Activated CD8-positive, alpha-beta memory T cell treated with anti-CD3 and anti-CD28 coated beads for 36 hours (primary cell): Measurements from ENCODE around the gene RASSF5. TPM values are rescaled to one million over a fixed set of nuclear protein-coding genes. Genes with fewer than 3 reads are reported as not detected.

Source experiments
- CTCF ChIA-PET: fragments of 350-600 bp; sonication (Branson Sonifier 250); formaldehyde crosslinking; loops from one replicate; lab custom pipeline; 2021; ENCODE audit warnings: antibody characterized with exemption; lab: Charles Lee
- POLR2A ChIA-PET: fragments of 350-600 bp; sonication (Branson Sonifier 250); formaldehyde crosslinking; loops from one replicate; lab custom pipeline; 2021; ENCODE audit warnings: antibody characterized with exemption; lab: Charles Lee
- total RNA-seq, 2 experiments: library from RNA; stranded (reverse); gene quantifications; one replicate each; pipeline ENCODE4 v1.2.3, GENCODE V29; 2021

RASSF5 gene
- total RNA-seq, 2 experiments from 2014 or later: 198 to 199 TPM

DNA sequence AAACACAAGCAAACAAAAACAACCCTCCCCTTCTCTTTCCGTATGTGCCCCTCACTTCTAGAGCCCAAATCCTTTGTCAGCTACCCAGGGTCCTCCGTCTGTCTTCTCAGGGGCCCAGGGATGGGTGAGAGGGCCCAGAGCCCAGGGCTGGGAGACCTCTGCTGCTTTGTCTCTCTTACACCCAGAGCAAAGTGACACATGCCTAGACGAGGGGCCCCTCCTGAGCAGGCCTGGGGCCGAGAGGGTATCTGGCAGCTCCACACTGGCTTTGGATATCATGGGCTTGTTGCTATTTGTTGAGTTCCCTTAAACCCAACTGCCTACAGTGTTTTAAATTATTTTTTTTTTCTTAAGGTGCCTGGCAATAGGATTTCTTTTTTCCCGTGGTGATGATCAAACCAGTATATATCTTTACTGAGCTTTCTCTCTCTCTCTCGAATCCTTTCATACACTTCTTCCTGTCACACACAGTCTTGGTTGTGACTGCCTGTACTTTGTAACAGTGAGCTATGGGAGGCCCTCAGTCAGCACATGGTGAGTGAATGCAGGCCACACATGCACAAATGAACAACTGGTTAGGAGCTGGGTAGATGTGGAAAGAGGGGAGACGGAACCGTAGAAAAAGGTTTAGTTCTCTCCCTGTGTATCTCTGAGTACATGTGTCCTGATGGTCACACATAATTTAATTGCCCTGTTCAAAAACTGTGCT lies 14.5 kb downstream of the RASSF5 start:
- POLR2A ChIA-PET: no interaction called here
- CTCF ChIA-PET: interaction anchor here (1.1 kb wide), 1 partner anchor 142 kb away, joined by 3 read pairs; no protein-coding TSS in a partner anchor

DNA sequence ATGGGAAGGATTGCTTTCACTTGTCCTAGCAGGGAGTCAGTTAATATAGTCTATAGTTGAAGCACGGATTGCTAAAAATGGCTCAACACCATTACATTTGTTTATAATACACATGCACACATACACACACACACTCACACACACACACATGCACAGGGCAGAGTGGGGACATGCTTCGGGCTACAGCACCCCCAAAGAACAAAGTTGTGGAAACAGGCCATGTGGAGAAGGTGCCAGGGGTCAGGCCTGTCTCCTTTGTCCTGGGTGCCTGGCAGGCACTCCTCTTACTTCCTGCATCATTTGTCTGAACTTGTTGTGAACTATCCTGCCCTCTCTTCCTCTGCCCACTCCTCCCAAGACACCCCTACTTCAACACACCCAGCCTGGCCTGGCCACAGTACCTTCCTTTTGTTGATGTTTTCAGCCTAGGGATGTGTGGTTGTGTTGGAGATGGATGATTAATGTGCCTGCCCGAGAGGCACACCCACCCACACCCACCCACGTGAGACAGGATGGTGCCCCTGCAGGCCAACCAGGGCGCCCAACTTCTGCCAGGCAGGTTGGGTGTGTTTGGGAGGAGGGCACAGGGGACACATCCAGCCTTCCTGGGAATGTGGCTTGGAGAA lies 17.5 kb downstream of the RASSF5 start:
- ChIA-PET POLR2A (no interaction called here), CTCF (no interaction called here)

DNA sequence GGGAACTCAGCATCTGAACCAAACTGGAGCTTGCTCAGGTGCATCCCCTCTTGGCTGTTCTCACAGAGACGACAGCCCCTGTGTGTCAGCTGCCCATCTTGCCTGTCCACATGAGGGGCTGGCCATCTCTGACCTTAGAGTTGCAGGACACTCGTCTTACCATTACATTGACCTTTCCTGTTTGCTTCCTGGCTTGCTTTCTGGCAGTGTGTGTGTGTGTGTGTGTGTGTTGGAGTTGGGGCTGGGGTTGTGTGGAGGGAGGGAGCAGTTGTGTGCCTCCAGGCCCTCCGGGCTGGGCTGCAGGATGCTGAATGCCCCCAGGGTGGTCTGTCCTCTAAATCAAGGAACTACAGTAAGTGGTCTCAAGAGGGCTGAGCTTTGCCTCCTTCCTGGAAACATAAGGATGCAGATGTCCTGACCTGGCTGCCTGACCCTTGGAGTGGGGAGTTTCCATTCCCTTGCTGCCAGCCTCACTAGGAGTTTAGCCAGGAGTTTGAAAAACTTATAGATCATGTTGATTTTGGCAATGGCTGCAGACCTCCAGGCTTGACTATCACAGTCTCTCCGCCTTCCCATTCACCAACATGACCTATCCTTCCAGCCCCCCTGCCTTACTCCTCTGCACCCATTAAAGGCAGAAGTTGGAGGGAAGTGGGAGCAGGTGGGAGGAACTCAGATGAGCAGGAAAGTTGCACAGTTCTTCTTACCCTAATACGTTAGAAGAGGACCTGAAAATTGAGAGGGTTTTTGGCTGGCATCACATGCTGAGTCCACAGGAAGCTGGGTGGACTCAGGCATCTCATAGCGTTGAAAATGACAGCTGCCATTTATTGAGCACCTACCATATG lies 19.0 kb downstream of the RASSF5 start:
- CTCF ChIA-PET: no interaction called here
- POLR2A ChIA-PET: no interaction called here

DNA sequence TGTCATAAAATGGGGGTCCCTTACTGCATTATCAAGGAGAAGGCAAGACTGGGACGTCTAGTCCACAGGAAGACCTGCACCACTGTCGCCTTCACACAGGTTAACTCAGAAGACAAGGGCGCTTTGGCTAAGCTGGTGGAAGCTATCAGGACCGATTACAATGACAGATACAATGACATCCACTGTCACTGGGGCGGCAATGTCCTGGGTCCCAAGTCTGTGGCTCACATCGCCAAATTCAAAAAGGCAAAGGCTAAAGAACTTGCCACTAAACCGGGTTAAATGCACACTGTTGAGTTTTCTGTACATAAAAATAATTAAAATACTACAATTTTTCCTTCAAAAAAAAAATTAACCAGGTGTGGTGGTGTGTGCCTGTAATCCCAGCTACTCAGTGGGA lies 22.1 kb downstream of the RASSF5 start:
- ChIA-PET CTCF (interaction anchor here (0.6 to 1.3 kb wide), 2 partner anchors 16 to 35 kb away, joined by 4 read pairs; no protein-coding TSS in a partner anchor), POLR2A (no interaction called here)

DNA sequence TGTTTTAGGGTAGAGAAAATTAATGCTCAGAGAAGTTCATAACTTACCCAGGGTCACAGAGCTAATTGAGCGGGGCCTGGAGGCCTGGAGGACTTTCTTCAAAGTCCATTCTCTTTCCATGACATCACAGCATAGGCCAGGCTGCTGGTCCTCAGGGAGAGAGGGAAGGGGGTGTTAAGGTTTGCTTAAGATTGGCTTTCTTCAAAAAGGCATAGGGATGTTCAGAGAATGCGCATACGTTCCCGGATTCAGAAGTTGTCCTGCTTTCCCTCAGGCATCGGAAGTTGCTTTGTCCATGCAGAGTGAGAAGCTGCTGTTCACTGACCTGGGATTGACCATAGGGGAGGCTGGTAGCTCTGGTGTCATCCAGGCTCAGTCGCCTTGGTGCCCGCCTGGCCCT lies 25.0 kb downstream of the RASSF5 start:
- CTCF ChIA-PET: interaction anchor here (0.9 kb wide), 1 partner anchor 12 kb away, joined by 3 read pairs; no protein-coding TSS in a partner anchor
- POLR2A ChIA-PET: no interaction called here

DNA sequence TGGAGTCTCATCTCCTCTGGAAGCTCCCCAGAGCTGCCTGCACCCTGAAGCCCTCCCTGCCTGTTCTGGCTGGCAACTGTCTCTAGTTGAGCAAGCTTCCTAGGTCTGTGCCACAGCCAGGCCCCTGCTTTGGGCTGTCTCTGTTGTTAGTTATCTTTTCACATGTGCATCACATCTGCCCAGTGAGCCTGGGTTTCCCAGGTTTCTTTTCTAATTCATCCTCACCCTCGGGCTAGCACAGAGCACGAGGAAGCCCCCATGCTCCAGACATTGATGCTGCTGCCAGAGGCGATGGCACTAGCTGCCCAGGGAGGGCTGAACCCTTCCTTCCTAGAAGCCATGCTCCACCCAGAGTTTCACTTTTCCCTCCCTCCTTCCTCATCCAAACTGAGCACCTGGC lies 27.2 kb downstream of the RASSF5 start:
- CTCF ChIA-PET: interaction anchor here (3.0 kb wide), 1 partner anchor 10 kb away, joined by 11 read pairs; no protein-coding TSS in a partner anchor
- POLR2A ChIA-PET: no interaction called here

DNA sequence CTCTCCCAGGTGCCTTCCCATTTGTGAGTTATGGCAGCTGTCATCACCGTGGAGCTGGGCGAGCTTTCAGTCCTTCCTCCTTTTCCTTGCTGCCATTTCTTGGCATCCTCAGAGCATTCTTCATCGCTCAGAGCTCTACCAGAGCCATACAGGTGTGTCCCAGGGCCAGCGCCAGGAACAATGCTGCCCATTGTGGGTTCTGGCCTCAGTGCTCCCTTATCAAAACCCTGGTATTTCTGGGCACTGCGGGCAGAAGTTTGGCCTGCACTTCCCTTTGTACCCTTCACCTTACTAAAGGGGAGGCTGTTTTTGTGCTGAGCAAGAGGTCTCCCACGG lies 28.5 kb downstream of the RASSF5 start:
- POLR2A ChIA-PET: no interaction called here
- CTCF ChIA-PET: interaction anchor here (0.9 to 3.0 kb wide), 3 partner anchors 9 to 56 kb away, joined by 3 to 11 read pairs (median 3); no protein-coding TSS in a partner anchor

DNA sequence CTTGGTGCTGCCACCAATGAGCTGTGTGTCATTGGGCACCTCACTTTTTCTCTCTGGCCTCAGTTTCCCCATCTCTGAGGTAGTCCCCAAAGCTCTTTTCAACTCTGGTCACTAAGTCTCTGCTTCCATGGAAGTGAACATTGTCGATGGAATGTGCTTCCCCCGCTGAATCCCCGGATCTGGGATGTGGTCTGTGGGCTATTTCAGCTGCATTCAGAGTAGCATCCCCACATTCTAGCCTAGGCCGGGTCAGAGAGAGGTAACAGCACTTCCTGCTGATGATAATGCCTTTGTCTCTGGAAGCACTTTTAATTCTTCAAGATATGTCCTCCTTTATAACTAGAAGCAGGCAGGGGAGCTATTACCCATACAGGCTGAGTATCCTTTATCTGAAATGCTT lies 29.8 kb downstream of the RASSF5 start:
- ChIA-PET POLR2A (no interaction called here), CTCF (interaction anchor here (0.9 to 1.6 kb wide), 2 partner anchors 55 to 57 kb away, joined by 3 to 5 read pairs; no protein-coding TSS in a partner anchor)

DNA sequence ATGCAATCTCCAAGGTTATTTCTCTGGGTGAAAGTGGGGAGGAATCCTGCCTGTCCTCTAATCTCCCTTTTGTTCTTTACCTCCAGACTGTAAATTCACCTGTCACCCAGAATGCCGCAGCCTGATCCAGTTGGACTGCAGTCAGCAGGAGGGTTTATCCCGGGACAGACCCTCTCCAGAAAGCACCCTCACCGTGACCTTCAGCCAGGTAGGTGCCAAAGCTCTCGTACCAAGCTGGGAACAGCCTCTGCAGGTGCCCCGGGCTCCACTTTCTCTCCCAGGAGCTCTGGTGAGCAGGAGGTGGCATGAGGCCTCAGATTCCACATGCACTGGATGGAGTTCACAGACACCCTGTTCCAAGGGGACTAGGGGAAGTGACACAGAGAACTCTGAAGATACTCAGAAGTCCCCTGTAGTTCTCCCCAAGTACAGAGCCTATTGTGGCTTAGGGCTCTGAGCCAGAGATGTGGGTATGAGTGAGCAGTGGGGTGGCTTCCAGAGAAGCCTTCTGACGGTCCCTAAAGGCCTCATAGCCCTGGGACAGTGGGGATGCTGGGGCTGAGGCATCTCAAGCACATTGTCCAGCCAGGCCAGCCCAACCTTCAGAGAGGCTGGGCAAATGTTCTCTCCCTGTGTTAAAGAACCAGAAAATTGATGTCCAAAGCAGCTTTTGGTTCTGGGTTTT lies 30.9 kb downstream of the RASSF5 start:
- ChIA-PET CTCF (interaction anchor here (1.7 kb wide), 1 partner anchor 45 kb away, joined by 4 read pairs; no protein-coding TSS in a partner anchor), POLR2A (no interaction called here)

DNA sequence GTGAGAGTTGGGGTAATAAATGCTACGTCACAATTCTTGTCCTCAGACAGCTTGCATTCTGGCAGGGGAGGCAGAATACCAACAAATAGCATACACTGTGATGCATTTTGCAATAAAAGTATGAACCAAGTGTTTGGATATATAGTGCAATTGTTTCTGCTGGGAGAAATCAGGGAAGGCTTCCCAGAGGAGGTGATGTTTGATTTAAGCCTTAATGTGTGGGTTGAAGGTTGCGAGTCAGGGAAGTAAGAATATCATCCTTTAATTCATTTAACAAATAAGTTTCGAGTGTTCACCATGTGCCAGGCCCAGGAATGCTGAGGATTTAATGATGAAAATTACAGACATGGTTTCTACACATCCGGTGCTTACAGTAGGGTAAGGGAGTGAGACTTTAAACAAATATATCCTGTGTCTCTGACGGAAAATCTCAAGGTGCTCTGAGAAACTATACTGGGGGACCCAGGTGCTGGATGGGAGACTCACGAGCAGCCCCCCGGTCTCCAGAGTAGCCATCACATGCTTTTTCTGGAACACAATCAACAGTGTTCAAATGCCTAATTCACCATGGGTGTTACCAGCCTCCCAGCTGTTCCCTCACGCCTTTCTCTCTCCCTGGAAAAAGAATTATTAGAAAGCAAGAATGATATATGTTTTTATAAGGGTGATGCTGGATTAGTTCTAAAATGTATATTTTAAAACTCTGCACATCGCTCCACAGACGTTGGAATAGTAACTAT lies 31.7 kb downstream of the RASSF5 start:
- CTCF ChIA-PET: interaction anchor here (1.7 to 2.4 kb wide), 2 partner anchors 17 to 44 kb away, joined by 4 to 8 read pairs; no protein-coding TSS in a partner anchor
- POLR2A ChIA-PET: no interaction called here

DNA sequence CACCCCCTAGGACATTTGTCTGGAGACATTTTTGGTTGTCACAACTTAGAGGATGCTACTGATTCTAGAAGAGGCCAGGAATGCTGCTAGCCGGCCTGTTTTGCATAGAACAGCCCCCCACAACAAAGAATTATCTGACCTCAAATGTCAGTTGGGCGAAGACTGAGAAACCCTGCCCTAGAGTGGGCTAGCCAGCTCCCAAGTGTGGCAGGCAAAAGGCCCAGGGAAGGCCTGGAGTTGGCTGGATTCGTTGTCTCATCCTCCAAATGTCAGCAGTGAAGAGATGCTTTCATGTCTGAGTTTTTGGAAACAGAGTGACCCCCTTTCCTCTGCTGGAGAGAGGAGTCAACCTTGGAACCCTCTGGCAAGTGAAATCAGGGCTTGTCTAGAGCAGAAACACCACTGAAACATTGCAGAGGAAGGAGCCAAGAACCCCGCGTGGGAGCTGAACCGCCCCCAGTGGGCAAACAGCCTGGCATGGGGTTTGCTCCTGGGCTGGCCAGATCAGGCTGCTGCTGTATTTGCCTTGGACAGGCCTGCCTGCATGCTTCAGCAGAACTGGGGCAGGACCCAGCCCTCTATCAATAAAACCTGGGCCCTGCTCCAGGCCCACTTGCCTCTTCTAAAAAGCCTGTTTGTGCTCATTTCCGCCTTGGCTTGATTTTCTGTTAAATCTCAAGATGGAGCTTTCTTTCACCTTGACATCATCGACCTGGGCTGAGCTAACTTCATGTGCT lies 32.9 kb downstream of the RASSF5 start:
- POLR2A ChIA-PET: no interaction called here
- CTCF ChIA-PET: interaction anchor here (1.1 to 2.4 kb wide), 4 partner anchors 16 to 124 kb away, joined by 3 to 8 read pairs (median 4); no protein-coding TSS in a partner anchor

DNA sequence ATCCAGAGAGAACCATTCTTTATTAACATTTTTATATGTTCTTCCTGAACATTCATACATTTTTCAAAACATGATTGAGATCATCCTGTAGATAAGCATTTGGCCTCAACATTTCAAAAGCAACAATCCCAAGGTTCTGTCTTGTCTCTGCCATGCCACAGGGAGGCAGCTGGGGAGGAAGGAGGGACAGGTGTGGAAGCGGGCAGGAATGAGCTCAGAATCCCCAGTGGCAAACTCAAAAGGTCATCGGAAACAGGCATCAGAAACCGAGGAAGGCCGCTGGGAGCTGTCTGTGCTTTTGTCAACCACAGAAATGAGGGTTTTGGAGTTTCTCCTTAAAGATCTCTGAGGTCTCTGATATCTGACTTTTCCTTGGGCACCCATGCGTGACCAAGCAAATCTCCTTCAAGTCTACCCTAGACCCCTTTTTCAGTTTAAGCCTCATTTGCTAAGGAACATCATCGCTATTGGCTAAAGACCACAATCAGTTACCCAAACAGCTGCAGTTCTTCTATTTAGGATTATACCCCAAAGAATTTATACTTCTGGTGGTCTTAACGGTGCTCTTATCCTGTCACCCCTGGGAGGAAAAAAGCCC lies 34.0 kb downstream of the RASSF5 start:
- ChIA-PET CTCF (interaction anchor here (1.1 to 2.8 kb wide), 6 partner anchors 10 to 123 kb away, joined by 3 to 8 read pairs (median 5); no protein-coding TSS in a partner anchor), POLR2A (no interaction called here)

DNA sequence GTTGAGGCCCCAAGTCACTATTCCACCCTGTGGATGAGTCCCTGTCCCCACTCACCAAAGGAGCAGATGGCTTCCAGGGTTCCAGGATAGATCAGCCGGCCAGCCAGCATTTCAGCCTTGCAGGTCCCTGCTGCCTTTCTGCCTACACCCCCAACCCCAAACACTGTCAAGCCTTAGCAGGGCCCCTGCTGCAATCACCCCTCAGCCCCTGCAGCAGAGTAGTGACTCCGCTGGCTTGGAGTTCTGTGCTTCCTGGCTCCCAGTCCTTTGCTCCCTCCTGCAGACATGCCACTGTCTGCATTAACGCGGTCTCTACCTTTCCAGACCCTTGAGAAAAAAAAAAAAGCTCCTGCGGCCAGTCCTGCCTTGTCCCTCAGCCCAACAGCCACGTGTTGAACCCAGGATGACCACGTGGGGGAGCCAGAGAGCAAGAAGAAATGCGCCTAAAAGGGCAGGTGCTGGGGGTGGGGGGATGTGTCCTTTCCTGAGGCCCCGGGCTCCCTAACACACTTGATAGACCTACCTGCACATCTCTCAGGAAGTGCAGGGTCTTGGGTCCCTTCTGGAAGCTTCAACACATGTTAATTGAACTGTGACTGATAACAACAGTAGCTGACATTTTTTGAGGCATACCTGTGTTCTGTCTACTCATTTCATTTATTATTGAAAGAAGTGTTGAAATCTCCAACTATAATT lies 37.4 kb downstream of the RASSF5 start:
- POLR2A ChIA-PET: interaction anchor here (0.6 to 1.5 kb wide), 6 partner anchors 11 to 74 kb away, joined by 3 to 10 read pairs (median 4); no protein-coding TSS in a partner anchor
- CTCF ChIA-PET: interaction anchor here (0.5 to 5.0 kb wide), 35 partner anchors 9 to 171 kb away, joined by 3 to 109 read pairs (median 5); partner anchors contain the start of genes DYRK3, EIF2D and RASSF5

DNA sequence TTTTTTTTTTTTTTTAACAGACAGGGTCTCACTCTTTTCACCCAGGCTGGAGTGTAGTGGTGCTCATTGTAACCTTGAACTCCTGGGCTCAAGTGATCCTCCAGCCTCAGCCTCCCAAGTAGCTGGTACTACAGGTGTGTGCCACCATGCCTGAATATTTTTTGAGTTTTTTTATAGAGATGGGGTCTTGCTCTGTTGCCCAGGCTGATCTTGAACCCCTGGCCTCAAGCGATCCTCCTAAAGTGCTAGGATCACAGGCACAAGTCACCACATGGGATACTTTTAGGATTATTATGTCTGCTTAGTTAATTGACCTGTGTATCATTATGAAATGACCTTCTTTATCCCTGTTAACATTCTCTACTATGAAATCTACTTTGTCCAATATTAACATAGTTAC lies 38.0 kb downstream of the RASSF5 start:
- ChIA-PET CTCF (interaction anchor here (0.6 to 5.0 kb wide), 35 partner anchors 9 to 246 kb away, joined by 3 to 109 read pairs (median 5); partner anchors contain the start of genes DYRK3, EIF2D and RASSF5), POLR2A (interaction anchor here (0.6 to 1.5 kb wide), 6 partner anchors 10 to 75 kb away, joined by 3 to 10 read pairs (median 4); no protein-coding TSS in a partner anchor)

DNA sequence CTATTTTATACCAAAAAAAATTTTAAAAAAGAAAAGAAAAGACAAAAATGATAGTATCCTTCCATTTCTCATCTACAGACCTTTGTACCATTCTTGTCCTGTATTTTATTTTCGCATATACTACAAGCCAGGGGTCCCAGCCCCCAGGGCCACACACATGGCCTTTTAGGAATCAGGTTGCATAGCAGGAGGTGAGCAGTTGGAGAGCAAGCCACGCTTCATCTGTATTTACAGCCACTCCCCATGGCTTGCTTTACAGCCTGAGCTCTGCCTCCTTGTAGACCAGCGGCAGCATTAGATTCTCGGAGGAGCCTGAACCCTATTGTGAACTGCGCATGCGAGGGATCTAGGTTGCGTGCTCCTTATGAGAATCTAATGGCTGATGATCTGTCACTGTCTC lies 39.8 kb downstream of the RASSF5 start:
- ChIA-PET CTCF (interaction anchor here (1.1 to 5.0 kb wide), 2 partner anchors 36 to 57 kb away, joined by 3 to 109 read pairs; no protein-coding TSS in a partner anchor), POLR2A (no interaction called here)

DNA sequence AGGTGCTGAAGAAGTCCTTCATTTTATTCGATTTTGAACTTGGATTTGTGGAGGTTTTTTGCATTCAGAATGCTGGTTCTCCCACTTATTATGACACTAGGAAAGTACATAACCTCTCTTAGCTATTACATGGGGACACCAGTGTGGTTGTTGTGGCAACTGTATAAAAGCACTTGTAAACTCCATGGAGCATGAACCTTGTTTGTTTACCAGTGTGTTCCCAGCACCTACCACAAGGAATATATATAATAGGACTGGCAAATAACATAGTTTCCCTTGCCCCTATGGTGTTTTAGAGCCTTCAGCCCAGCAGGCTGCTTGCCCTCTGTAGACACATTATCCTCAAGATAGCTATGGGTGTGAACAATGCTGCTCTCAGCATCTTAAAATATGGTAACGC lies 43.1 kb downstream of the RASSF5 start:
- CTCF ChIA-PET: interaction anchor here (1.2 to 21.1 kb wide), 4 partner anchors 30 to 113 kb away, joined by 4 to 417 read pairs (median 11); partner anchors contain the start of gene IKBKE
- POLR2A ChIA-PET: interaction anchor here (1.0 kb wide), 1 partner anchor 13 kb away, joined by 5 read pairs; no protein-coding TSS in a partner anchor
